Activated naive CD4-positive, alpha-beta T cell treated with anti-CD3 and anti-CD28 coated beads, Interleukin-2, amount 10 ng/mL, durations not matched to agents 7 days and 5 days (primary cell): ENCODE results near the gene GALNTL6.
"Not testable (repeated sequence)": the region's sequence is repeated elsewhere in the genome, so short reads cannot be mapped to it uniquely, and the experiment has no call there.

Source experiments
- CTCF ChIA-PET: fragments of 350-600 bp; sonication (Branson Sonifier 250); formaldehyde crosslinking; loops from one replicate; lab custom pipeline; 2021; ENCODE audit warnings: antibody characterized with exemption; lab: Charles Lee
- DNase-seq: peaks from one replicate; pipeline ENCODE4 v3.0.0-alpha.2; 2020
- H3K27ac Mint-ChIP-seq: one replicate; pipeline ENCODE4 v1.8.0; 2021; ENCODE audit warnings: mild to moderate bottlenecking, moderate library complexity, mixed read lengths
- H3K27me3 Mint-ChIP-seq: one replicate; pipeline ENCODE4 v1.8.0; 2021; ENCODE audit warnings: mild to moderate bottlenecking, mixed read lengths
- H3K36me3 Mint-ChIP-seq: one replicate; pipeline ENCODE4 v1.8.0; 2021; ENCODE audit warnings: mixed read lengths
- H3K4me1 Mint-ChIP-seq: one replicate; pipeline ENCODE4 v1.8.0; 2021; ENCODE audit warnings: mixed read lengths
- H3K4me3 Mint-ChIP-seq: one replicate; pipeline ENCODE4 v1.8.0; 2021; ENCODE audit warnings: mild to moderate bottlenecking, moderate library complexity, mixed read lengths
- H3K9me3 Mint-ChIP-seq: one replicate; pipeline ENCODE4 v1.8.0; 2021; ENCODE audit warnings: mixed read lengths

GALNTL6 gene

DNA sequence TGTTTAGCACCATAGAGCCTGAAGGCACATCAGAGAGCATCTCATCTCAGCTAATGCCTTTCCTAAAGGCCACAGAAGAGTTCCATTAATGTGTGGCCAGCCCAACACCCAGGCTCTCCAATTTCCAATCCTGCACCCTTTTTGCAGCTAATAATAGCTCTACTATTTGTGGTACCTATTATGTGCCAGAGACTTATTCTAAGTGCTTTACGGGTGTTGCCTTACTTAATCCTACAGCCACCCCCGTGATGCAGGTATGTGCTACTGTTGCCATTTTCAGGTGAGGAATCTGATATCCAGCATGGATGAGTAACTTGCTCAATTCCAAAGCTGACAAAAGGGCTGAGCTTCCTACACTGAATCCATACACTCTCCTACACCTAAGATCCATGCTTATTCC, 1137.8 kb downstream of the GALNTL6 start:
- no peak overlapping the region for H3K27ac Mint-ChIP-seq
- no peaks in the 10 kb centered on the region for H3K4me1 Mint-ChIP-seq
- H3K36me3 Mint-ChIP-seq, result no peaks in the 10 kb centered on the region
- no peak overlapping the region for H3K4me3 Mint-ChIP-seq
- DNase-seq, result no peak
- H3K9me3 Mint-ChIP-seq, result no peaks in the 10 kb centered on the region
- H3K27me3 Mint-ChIP-seq, result peaks cover 4% of the 10 kb centered on the region
- CTCF ChIA-PET, result no interaction called here

DNA sequence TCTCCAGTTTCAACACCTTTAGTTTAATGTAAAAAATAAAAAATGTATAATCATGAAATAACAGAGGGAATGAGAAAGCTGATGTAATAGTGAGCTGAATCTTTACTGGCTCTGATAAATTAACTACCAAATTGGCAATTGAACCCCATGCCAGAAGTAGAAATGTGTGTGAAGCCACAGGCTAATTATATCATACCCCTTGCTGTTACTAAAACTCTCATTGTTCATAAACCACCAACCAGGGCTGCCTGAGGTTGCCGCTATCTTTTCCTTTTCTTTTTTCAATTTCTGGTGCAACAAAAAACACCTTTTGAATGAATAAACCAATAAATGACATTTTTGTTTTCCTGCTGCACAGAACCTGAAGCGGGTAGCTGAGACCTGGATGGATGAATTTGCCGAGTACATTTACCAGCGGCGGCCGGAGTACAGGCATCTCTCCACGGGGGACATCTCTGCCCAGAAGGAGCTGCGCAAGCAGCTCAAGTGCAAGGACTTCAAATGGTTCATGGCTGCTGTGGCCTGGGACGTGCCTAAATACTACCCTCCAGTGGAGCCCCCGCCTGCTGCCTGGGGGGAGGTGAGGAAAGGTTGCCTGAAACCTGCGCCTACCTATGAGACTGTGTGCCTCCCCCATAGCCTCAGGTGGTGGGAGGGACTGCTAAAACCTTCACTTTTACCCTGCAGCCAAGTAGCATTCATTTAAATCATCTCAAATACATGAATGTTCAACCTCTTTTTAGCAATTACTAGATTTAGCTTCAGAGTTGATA, 1138.7 kb downstream of the GALNTL6 start:
- CTCF ChIA-PET, result interaction anchor here (0.6 kb wide), 1 partner anchor 19 kb away, joined by 3 read pairs; no protein-coding TSS in a partner anchor
- DNase-seq, result no peak
- H3K4me3 Mint-ChIP-seq, result no peak overlapping the region
- no peaks in the 10 kb centered on the region for H3K36me3 Mint-ChIP-seq
- H3K27ac Mint-ChIP-seq, result no peak overlapping the region
- H3K9me3 Mint-ChIP-seq, result no peaks in the 10 kb centered on the region
- no peaks in the 10 kb centered on the region for H3K4me1 Mint-ChIP-seq
- H3K27me3 Mint-ChIP-seq, result peaks cover 4% of the 10 kb centered on the region

DNA sequence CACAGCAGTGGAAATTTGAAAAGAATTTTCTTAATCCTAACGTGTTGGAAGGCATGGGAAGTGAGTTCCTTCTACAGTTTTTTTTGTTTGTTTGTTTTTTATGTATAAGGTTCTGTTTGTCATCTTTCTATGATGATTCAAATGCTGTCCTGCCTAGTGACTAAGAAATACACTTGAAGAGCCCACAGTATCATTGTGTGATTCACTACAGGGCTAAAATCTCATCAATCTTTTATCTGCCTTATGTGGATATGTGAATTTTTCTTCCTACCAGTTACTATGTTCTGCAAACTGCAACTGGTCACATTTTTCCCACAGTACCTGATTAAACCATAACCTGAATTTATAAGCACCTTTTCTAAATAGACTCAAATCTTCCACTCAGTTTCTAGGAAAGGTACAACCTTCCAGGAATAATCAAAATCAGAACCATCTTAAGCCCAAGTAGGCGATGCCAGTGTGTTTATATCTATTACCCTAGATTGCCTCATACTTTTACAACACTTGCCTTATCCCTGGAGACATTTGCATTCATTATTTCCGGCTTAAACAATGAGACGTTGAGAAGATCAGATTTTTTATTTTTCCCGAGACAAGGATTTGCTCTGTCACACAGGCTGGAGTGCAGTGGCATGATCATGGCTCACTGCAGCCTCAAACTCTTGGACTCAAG, 1140.8 kb downstream of the GALNTL6 start:
- Mint-ChIP-seq H3K36me3 (no peaks in the 10 kb centered on the region), H3K4me3 (no peak overlapping the region), H3K27me3 (peaks cover 4% of the 10 kb centered on the region), H3K27ac (no peak overlapping the region), H3K9me3 (no peaks in the 10 kb centered on the region), H3K4me1 (no peaks in the 10 kb centered on the region)
- no peak for DNase-seq
- CTCF ChIA-PET, result no interaction called here

DNA sequence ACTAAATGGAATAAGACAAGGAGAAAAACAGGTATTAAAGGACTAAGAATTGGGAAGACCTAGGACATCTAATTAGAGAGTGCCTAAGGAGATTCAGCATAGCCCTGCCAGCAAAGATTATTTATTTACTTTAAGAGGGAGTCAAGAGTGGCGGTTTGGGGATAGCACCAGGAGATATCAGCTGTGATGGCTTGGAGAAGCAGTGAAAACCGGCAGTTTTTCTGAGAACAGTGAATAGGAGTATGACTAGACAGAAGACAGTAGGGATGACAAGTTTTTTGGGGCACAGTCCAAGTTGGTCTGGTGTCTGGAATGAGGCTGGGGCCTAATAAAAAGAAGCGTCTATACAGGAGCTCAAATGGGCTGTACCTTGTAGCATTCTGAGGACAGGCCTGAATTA, 1143.1 kb downstream of the GALNTL6 start:
- DNase-seq, H3K27ac Mint-ChIP-seq, H3K4me1 Mint-ChIP-seq, H3K36me3 Mint-ChIP-seq, CTCF ChIA-PET, H3K4me3 Mint-ChIP-seq, H3K9me3 Mint-ChIP-seq, H3K27me3 Mint-ChIP-seq: not testable (repeated sequence)

DNA sequence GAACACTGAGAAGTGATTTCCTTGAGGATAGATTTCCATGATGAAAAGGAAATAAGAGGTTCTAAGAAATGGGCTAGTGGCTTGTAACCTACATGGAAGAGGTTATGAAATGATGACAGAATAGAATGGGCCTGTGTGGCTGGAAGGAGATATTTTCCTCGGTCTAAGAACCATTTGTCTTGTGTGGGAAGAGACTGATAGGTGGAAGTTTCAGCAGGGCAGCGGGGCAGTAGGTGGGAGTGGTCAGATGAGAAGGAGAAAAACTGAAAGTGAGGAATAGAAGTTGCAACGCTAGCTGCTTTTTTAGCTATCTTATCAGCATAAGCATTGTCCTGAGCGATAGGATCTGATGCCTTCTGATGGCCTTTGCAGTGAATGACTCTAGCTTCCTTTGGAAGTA, 1144.0 kb downstream of the GALNTL6 start:
- Mint-ChIP-seq H3K4me1 (no peaks in the 10 kb centered on the region), H3K36me3 (no peaks in the 10 kb centered on the region), H3K27ac (no peak overlapping the region), H3K27me3 (peaks cover 4% of the 10 kb centered on the region), H3K9me3 (no peaks in the 10 kb centered on the region), H3K4me3 (no peak overlapping the region)
- no peak for DNase-seq
- CTCF ChIA-PET, result no interaction called here

DNA sequence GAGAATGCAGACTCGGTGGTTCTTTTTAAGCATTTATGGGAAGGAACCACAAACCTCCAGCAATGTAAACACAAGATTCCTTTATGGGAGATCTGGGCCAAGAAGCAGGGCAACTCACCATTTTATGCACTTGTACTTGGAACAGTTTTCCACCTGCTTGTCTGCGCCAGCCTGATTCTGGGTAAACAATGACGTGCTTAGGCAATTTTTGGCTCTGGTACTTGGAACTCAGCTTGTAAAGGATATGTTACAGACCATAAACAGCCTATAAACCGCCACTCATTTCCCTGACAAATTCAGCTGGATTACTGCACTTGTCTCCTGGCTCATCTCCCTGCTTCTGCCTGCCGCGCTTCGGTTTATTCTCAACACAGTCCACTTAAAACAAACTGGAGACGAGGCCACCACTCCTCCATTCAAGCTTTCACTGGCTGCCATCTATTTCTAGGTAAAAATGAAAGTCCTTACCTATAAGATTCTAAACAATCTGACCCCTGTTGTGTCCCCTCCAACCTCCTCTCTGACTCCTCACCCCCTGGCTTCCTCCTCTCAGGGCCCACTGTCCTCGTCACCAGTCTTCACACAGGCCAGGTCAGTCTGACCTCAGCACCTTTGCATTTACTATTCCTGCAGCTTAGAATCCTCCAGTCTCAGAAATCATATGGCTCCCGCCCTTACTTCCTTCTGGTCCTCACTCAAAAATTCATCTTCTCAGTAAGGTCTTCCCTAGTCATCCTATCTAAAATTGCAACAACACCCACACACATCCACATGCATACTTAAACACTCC, 1149.6 kb downstream of the GALNTL6 start:
- H3K27me3 Mint-ChIP-seq, result peaks cover 4% of the 10 kb centered on the region
- H3K4me1 Mint-ChIP-seq, result no peaks in the 10 kb centered on the region
- no peak overlapping the region for H3K27ac Mint-ChIP-seq
- no peaks in the 10 kb centered on the region for H3K9me3 Mint-ChIP-seq
- no peak for DNase-seq
- no peak overlapping the region for H3K4me3 Mint-ChIP-seq
- CTCF ChIA-PET, result no interaction called here
- no peaks in the 10 kb centered on the region for H3K36me3 Mint-ChIP-seq

DNA sequence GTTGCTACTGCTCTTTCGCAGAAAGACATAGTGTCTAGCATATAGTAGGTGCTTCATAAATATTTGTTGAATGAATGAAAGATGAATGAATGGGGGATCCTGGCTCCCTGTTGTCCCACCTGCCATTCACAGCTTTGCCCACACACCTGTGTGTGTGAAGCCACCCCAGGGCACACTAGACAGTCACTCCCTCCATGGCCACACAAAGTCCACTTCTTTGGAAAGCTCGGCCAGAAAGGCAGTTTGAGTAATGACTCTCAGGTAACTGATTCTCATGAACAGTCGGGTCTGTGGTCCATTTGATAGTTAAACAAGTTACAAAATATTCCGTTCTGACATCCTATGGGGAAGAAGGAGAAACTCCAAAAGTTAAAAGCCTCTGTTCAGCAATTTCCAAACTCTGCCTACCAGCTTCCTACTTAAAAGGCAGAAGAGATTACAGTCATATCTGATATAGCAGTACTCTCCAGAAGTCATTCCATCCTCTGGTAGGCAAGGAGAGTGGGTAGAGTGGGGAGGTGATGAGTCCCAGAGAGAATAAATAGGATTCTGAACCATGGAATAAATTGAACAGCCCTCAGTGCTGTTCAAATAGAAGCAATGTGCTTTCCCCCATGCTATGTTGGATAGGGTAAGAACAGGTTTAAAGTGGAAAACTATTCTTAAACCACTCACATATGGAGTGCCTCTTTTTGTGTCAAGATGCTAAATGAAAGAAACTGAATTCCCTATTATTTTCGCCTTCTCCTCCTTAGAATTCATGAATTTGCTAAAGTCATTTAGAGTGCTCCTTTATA, 1150.5 kb downstream of the GALNTL6 start:
- CTCF ChIA-PET, result no interaction called here
- Mint-ChIP-seq H3K9me3 (no peaks in the 10 kb centered on the region), H3K36me3 (no peaks in the 10 kb centered on the region), H3K4me3 (no peak overlapping the region), H3K27ac (no peak overlapping the region), H3K4me1 (no peaks in the 10 kb centered on the region), H3K27me3 (peaks cover 4% of the 10 kb centered on the region)
- DNase-seq, result no peak

DNA sequence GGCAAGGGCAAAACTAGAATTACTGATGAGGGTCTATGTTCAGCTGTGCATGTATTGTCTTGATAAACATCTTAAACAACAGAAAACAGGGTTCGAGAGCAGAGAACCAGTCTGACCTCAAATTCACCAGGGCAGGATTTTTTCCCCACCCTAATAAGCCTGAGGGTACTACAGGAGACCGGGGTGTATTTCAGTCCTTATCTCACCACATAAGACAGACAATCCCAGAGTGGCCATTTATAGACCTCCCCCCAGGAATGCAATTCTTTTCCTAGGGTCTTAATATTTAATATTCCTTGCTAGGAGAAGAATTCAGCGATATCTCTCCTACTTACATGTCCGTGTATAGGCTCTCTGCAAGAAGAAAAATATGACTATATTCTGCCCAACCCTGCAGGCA, 1157.0 kb downstream of the GALNTL6 start:
- H3K27me3 Mint-ChIP-seq, H3K27ac Mint-ChIP-seq, DNase-seq, H3K4me3 Mint-ChIP-seq, H3K36me3 Mint-ChIP-seq, H3K4me1 Mint-ChIP-seq, H3K9me3 Mint-ChIP-seq, CTCF ChIA-PET: not testable (repeated sequence)

DNA sequence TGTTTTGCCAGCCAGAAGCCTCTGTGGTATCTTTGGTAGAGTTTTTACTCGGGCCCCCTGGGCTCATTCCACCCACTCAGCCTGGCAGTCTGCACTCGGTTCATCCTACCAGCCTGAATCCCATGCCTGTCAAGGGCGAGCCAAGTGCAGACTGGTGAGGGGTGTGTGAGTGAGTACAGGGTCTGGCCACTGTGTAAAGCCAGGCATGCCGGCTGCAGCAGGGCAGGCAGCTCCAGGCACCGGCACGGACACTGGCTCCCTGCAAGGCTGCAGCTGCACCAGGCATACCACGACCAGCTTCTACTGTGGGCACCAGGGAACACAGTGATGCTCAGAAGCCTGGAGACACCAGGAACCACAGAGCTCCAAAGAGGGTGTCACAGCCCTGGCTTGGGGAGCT, 1161.4 kb downstream of the GALNTL6 start:
- Mint-ChIP-seq H3K27ac (no peak overlapping the region), H3K4me1 (no peaks in the 10 kb centered on the region), H3K36me3 (no peaks in the 10 kb centered on the region), H3K9me3 (peaks cover 4% of the 10 kb centered on the region), H3K4me3 (no peak overlapping the region), H3K27me3 (no peaks in the 10 kb centered on the region)
- DNase-seq, result no peak
- CTCF ChIA-PET, result no interaction called here

DNA sequence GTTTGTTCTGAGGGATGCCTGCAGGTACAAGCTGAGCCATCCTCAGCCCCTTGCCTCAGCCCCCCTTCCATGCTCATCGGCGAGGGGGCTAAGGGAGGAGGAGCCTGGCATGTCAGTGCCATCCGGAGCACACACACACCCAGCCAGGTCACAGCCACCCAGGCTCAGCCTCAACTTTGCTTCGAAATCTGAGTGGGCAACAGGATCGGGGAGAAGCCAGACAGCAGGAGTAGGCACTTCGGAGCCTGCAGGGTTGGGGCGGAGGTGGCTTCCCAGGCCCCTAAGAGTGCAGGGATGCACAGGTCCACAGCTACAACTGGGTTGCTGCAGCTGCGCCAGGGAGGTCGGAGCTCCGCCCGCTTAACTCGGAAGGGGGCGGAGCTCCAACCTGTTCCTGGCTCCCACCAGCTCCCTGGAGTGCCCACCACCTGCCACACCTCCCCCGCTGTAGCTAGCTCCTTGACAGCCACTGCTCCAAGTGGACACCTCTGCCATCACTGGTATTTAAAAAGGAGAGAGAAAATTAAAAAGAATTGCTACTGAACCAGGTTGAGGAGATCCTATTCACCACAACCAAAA, 1162.5 kb downstream of the GALNTL6 start:
- no peak for DNase-seq
- Mint-ChIP-seq H3K4me1 (no peaks in the 10 kb centered on the region), H3K9me3 (no peaks in the 10 kb centered on the region), H3K27me3 (no peaks in the 10 kb centered on the region), H3K36me3 (no peaks in the 10 kb centered on the region), H3K27ac (no peak overlapping the region), H3K4me3 (no peak overlapping the region)
- CTCF ChIA-PET, result no interaction called here

DNA sequence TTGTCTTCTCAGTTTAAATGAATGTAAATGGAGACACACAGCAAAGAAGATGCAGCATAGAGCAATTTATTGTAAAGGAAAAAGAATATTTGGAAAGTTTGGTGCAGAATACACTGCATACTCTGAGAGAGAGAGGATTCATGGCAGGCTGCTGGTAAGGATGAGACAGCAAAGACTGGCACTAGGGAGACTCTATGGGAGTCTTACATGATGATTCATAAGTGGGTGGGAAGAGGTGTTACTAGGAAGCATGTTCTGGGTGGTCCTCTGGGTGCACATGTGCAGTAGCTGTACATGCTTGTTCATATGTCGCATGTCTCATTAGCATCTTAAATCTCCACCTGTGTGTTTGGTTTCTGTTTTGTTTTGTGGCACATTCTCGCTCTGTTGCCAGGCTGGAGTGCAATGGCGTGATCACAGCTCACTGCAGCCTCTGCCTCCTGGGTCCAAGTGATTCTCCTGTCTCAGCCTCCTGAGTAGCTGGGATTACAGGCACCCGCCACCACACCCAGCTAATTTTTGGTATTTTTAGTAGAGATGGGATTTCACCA, 1164.4 kb downstream of the GALNTL6 start:
- H3K36me3 Mint-ChIP-seq, H3K27ac Mint-ChIP-seq, H3K27me3 Mint-ChIP-seq, H3K9me3 Mint-ChIP-seq, DNase-seq, H3K4me1 Mint-ChIP-seq, H3K4me3 Mint-ChIP-seq, CTCF ChIA-PET: not testable (repeated sequence)

DNA sequence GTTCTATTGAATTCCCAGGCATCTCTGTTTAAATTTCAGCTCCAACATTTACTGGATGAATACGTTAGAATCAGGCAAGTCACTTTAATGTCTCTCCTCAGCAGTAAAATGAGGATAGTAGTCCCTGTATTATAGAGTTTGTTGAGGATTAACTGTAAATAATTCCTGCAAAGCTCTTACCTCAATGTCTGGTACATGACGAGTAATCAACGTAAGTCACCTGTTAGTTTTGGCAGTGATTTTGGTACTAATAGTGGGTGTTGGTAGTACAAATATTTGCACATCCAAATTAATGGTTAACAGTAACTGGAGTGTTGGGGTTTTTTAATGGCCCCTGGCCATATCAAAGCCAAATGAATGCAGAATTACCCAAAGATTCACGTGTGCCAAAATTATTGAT, 1165.6 kb downstream of the GALNTL6 start:
- no peaks in the 10 kb centered on the region for H3K36me3 Mint-ChIP-seq
- no peaks in the 10 kb centered on the region for H3K4me1 Mint-ChIP-seq
- no peak for DNase-seq
- no peak overlapping the region for H3K4me3 Mint-ChIP-seq
- CTCF ChIA-PET, result no interaction called here
- H3K27ac Mint-ChIP-seq, result no peak overlapping the region
- H3K9me3 Mint-ChIP-seq, result no peaks in the 10 kb centered on the region
- peaks cover 3% of the 10 kb centered on the region for H3K27me3 Mint-ChIP-seq

DNA sequence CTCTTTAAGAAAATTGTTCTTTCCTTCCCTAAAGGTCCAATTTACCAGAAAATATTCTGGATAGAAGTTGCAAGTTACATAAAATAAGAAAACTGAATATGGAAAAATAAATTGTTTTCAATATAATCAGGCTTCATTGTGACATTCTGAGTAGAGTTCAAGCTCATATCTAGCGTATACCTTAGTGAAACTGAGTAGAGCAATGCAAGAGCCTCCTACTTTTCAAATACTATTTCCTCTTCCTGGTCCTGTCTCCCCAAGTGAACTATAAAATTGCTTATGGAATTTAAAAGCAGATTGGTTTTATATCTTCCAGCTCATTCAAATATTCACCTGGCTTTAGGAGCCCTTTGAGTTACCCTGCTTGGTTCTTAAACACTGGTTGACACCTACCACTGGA, 1166.1 kb downstream of the GALNTL6 start:
- no peak for DNase-seq
- Mint-ChIP-seq H3K4me3 (no peak overlapping the region), H3K36me3 (no peaks in the 10 kb centered on the region), H3K27me3 (peaks cover 3% of the 10 kb centered on the region), H3K27ac (no peak overlapping the region), H3K9me3 (no peaks in the 10 kb centered on the region), H3K4me1 (no peaks in the 10 kb centered on the region)
- CTCF ChIA-PET, result no interaction called here

DNA sequence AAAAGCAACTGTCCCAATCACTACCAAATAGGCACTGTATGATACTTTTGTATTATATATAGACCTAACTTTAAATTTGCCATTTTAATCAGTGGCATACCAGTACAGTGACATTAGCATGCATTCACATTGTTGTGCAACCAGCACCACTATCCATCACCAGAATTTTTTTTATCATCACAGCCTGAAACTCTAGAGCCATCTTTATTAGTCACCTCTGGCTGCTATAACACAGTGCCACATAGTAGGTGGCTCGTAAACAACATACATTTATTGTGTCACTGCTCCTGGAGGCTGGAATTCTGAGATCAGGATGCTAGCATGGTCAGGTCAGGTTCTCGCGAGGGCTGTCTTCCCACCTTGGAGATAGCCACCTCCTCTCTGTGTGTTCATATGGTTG, 1167.0 kb downstream of the GALNTL6 start:
- peaks cover 3% of the 10 kb centered on the region for H3K27me3 Mint-ChIP-seq
- no peak for DNase-seq
- H3K27ac Mint-ChIP-seq, result no peak overlapping the region
- no peaks in the 10 kb centered on the region for H3K9me3 Mint-ChIP-seq
- no peaks in the 10 kb centered on the region for H3K4me1 Mint-ChIP-seq
- CTCF ChIA-PET, result no interaction called here
- H3K4me3 Mint-ChIP-seq, result no peak overlapping the region
- H3K36me3 Mint-ChIP-seq, result no peaks in the 10 kb centered on the region
